ENCODE results near the gene PWP2. TPM values are rescaled to one million over a fixed set of nuclear protein-coding genes. Genes with fewer than 3 reads are reported as not detected.
"Not testable (repeated sequence)": the region's sequence is repeated elsewhere in the genome, so short reads cannot be mapped to it uniquely, and the experiment has no call there.

Gene PWP2
- total and polyA plus RNA-seq, 2 donors from 2014 or later = 0.84 to 8.1 TPM

DNA sequence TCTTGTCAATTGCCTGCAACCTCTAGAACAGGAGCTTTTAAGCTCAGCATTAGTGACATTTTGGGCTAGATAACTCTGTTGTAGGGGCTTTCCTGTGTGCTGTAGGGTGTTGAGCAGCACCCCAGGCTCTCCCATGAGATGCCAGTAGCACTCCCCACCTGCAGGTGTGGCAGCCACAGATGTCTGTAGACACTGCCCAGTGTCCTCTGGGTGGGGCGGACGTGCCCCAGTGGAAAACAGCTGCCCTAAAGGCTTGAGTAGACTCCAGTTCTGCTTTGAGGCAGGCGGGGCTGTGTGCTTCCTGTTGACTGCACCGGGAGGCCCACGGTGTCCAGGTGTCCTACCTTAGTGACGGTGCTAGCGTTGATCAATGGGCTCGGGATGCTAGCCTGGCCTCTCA, 16.9 kb upstream of the PWP2 start:
- peak overlapping the region in 1 of 3 donors; percentile 56 for H3K4me3 ChIP-seq (ENCODE audit: low read length in 3 of 3)
- DNase-seq (no peak), FAIRE-seq (no peak)
- no peak overlapping the region for H3K9ac ChIP-seq (ENCODE audit: low read length in 3 of 3)
- H3K27me3 ChIP-seq (ENCODE audit: control insufficient read depth, insufficient read depth, low read length) = no peaks in the 10 kb centered on the region
- no peaks in the 10 kb centered on the region for H3K9me3 ChIP-seq (ENCODE audit: control insufficient read depth in 2 of 3, insufficient read depth in 1 of 3, low read length in 3 of 3)
- H3K27ac ChIP-seq (ENCODE audit: low read depth in 2 of 2, low read length in 2 of 2) = peak overlapping the region; percentile 48 to 83
- peaks cover 2 to 30% (median 7%) of the 10 kb centered on the region in 3 donors for H3K36me3 ChIP-seq (ENCODE audit: control insufficient read depth in 2 of 3, insufficient read depth in 3 of 3, low read length in 3 of 3)
- intact Hi-C loops (cut with DNase I) = no loop called here
- peaks cover 2 to 41% (median 19%) of the 10 kb centered on the region in 3 donors for H3K4me1 ChIP-seq (ENCODE audit: control insufficient read depth in 2 of 3, insufficient read depth in 2 of 3, low read depth in 1 of 3, low read length in 3 of 3)
- TF ChIP-seq, protein P1, sequence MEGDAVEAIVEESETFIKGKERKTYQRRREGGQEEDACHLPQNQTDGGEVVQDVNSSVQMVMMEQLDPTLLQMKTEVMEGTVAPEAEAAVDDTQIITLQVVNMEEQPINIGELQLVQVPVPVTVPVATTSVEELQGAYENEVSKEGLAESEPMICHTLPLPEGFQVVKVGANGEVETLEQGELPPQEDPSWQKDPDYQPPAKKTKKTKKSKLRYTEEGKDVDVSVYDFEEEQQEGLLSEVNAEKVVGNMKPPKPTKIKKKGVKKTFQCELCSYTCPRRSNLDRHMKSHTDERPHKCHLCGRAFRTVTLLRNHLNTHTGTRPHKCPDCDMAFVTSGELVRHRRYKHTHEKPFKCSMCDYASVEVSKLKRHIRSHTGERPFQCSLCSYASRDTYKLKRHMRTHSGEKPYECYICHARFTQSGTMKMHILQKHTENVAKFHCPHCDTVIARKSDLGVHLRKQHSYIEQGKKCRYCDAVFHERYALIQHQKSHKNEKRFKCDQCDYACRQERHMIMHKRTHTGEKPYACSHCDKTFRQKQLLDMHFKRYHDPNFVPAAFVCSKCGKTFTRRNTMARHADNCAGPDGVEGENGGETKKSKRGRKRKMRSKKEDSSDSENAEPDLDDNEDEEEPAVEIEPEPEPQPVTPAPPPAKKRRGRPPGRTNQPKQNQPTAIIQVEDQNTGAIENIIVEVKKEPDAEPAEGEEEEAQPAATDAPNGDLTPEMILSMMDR (IDR thresholded peaks at IDR 0.05; ENCODE audit: borderline replicate concordance, extremely low read depth, insufficient read depth) = no peak

DNA sequence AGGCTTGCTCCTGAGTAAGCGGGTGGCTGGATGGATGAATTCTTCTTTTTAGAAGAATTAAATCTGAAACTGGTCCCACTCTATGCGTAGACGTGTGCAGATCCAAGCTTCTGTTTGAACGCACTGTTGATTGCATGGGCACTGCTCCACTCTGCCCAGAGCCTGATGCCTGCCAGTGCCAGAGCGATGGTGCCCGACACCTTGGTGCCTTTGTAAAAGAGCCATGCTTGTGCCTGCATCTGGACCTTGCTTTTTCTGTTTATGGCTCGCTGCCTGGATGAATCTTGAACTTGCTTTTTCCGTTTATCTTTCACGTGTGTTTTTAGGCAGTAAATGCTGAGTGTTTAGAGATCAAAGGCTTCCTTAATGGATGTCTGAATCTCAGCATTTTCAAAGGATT, 15.0 kb upstream of the PWP2 start:
- no peak overlapping the region for H3K9ac ChIP-seq (ENCODE audit: low read length in 3 of 3)
- peaks cover 2 to 34% (median 14%) of the 10 kb centered on the region in 3 donors for H3K4me1 ChIP-seq (ENCODE audit: control insufficient read depth in 2 of 3, insufficient read depth in 2 of 3, low read depth in 1 of 3, low read length in 3 of 3)
- no peaks in the 10 kb centered on the region for H3K9me3 ChIP-seq (ENCODE audit: control insufficient read depth in 2 of 3, insufficient read depth in 1 of 3, low read length in 3 of 3)
- intact Hi-C loops (cut with DNase I) = no loop called here
- no peak overlapping the region for H3K27ac ChIP-seq (ENCODE audit: low read depth in 2 of 2, low read length in 2 of 2)
- H3K27me3 ChIP-seq (ENCODE audit: control insufficient read depth, insufficient read depth, low read length) = no peaks in the 10 kb centered on the region
- peaks cover 2 to 17% (median 7%) of the 10 kb centered on the region in 3 donors for H3K36me3 ChIP-seq (ENCODE audit: control insufficient read depth in 2 of 3, insufficient read depth in 3 of 3, low read length in 3 of 3)
- FAIRE-seq = no peak
- H3K4me3 ChIP-seq (ENCODE audit: low read length in 3 of 3) = no peak overlapping the region
- TF ChIP-seq, protein P1 (IDR thresholded peaks at IDR 0.05; ENCODE audit: borderline replicate concordance, extremely low read depth, insufficient read depth) = no peak
- no peak for DNase-seq

DNA sequence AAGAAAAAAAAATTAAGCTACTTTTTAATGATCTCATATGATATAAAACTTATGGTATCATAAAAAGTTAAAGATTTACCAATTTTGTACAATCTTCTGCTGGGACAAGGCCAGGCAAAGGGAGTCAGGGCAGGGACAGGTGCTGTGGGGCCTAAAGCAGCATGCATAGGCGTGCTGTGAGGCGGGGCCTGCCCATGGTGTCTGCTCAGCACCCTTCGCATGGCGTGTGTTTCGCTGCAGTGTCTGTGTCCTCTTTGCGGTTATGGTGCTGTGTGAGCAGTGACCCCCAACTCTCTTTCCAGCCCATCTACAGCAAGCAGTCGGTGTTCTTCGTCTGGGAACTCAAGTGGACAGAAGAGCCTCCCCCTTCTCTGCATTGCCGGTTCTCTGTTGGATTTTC, 13.4 kb upstream of the PWP2 start:
- Histone ChIP-seq H3K9ac (ENCODE audit: low read length in 3 of 3) (no peak overlapping the region), H3K4me1 (ENCODE audit: control insufficient read depth in 2 of 3, insufficient read depth in 2 of 3, low read depth in 1 of 3, low read length in 3 of 3) (peaks cover 2 to 22% (median 3%) of the 10 kb centered on the region in 3 donors), H3K4me3 (ENCODE audit: low read length in 3 of 3) (no peak overlapping the region), H3K27ac (ENCODE audit: low read depth in 2 of 2, low read length in 2 of 2) (no peak overlapping the region), H3K9me3 (ENCODE audit: control insufficient read depth in 2 of 3, insufficient read depth in 1 of 3, low read length in 3 of 3) (no peaks in the 10 kb centered on the region), H3K36me3 (ENCODE audit: control insufficient read depth in 2 of 3, insufficient read depth in 3 of 3, low read length in 3 of 3) (peaks cover 2 to 6% (median 6%) of the 10 kb centered on the region in 3 donors), H3K27me3 (ENCODE audit: control insufficient read depth, insufficient read depth, low read length) (no peaks in the 10 kb centered on the region)
- DNase-seq (no peak), FAIRE-seq (no peak)
- intact Hi-C loops (cut with DNase I) = no loop called here
- TF ChIP-seq, protein P1 (IDR thresholded peaks at IDR 0.05; ENCODE audit: borderline replicate concordance, extremely low read depth, insufficient read depth) = no peak

DNA sequence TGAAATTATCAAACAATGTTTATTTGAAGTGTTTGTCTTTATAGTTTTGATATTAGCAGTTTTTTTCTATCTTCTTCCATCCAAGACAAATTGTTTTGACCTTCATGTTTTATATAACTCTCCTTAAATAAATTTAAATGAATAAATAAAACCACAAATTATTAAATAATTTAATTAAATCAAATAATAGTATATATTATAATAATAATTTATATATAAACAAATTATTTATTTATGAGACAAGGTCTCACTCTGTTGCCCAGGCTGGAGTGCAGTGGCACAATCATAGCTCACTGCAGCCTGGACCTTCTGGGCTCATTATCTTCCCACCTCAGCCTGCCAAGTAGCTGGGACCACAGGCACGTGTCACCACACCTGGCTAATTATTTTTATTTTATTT, 12.4 kb upstream of the PWP2 start:
- TF ChIP-seq, protein P1 (IDR thresholded peaks at IDR 0.05; ENCODE audit: borderline replicate concordance, extremely low read depth, insufficient read depth) = no peak
- FAIRE-seq (no peak), DNase-seq (no peak)
- H3K9ac ChIP-seq (ENCODE audit: low read length in 3 of 3) = no peak overlapping the region
- H3K4me3 ChIP-seq (ENCODE audit: low read length in 3 of 3) = no peak overlapping the region
- peaks cover 0 to 11% (median 1%) of the 10 kb centered on the region in 3 donors for H3K4me1 ChIP-seq (ENCODE audit: control insufficient read depth in 2 of 3, insufficient read depth in 2 of 3, low read depth in 1 of 3, low read length in 3 of 3)
- H3K9me3 ChIP-seq (ENCODE audit: control insufficient read depth in 2 of 3, insufficient read depth in 1 of 3, low read length in 3 of 3) = no peaks in the 10 kb centered on the region
- H3K27ac ChIP-seq (ENCODE audit: low read depth in 2 of 2, low read length in 2 of 2) = no peak overlapping the region
- H3K36me3 ChIP-seq (ENCODE audit: control insufficient read depth in 2 of 3, insufficient read depth in 3 of 3, low read length in 3 of 3) = peaks cover 2 to 6% (median 4%) of the 10 kb centered on the region in 3 donors
- intact Hi-C loops (cut with DNase I) = no loop called here
- H3K27me3 ChIP-seq (ENCODE audit: control insufficient read depth, insufficient read depth, low read length) = no peaks in the 10 kb centered on the region

DNA sequence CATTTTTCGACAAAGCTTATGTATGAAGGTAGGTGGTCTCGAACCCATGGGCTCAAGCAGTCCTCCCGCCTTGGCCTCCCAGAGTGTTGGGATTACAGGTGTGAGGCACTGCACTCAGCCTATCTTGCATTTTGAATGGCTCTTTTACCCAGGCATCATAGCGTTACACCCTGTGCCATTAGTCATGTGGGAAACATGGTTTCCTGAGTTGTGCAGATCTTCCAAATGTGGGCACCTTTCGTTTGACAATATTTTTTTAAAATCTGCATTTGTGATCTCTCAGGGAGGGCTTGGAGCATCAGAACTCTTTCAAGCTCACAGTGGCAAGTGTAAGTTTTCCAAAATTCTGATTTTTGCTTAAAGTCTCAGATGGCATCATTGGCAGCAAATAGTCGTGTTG, 8.7 kb upstream of the PWP2 start:
- H3K27ac ChIP-seq (ENCODE audit: low read depth in 2 of 2, low read length in 2 of 2); H3K4me1 ChIP-seq (ENCODE audit: control insufficient read depth in 2 of 3, insufficient read depth in 2 of 3, low read depth in 1 of 3, low read length in 3 of 3); DNase-seq; H3K9ac ChIP-seq (ENCODE audit: low read length in 3 of 3); H3K36me3 ChIP-seq (ENCODE audit: control insufficient read depth in 2 of 3, insufficient read depth in 3 of 3, low read length in 3 of 3); intact Hi-C loops (cut with DNase I); FAIRE-seq; H3K9me3 ChIP-seq (ENCODE audit: control insufficient read depth in 2 of 3, insufficient read depth in 1 of 3, low read length in 3 of 3); H3K4me3 ChIP-seq (ENCODE audit: low read length in 3 of 3); H3K27me3 ChIP-seq (ENCODE audit: control insufficient read depth, insufficient read depth, low read length): not testable (repeated sequence)

Measured in kidney (tissue), 14 donors.